ENCODE results near the gene CENPF. TPM values are rescaled to one million over a fixed set of nuclear protein-coding genes. Genes with fewer than 3 reads are reported as not detected.
A peak's percentile ranks its signal among the peaks of the same experiment; 100 is the strongest.

The CENPF gene
- total RNA-seq, 1 donor from 2014 or later = 1.5 TPM

DNA sequence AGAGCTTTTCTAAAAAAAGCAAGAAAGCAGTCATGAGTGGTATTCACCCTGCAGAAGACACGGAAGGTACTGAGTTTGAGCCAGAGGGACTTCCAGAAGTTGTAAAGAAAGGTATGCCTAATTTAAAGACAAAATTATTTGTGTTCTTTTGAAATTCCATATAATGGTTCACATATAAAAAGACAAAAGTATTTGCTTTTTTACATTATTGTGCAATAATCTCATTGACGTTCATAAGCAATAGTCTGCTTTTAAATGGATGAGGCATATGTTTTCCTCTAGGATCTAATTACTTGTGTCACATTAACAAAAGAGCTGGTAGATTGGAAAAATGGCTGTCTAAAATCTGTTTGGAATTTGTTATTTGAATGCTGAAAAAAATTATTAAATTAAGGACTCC lies 54.3 kb downstream of the CENPF start:
- no peaks in the 10 kb centered on the region for H3K36me3 ChIP-seq
- H3K27ac ChIP-seq = no peak overlapping the region
- no peaks in the 10 kb centered on the region for H3K4me1 ChIP-seq
- intact Hi-C loops (cut with DNase I) = no loop called here
- no peaks in the 10 kb centered on the region for H3K27me3 ChIP-seq
- DNase-seq (no peak), ATAC-seq (no peak)
- H3K4me3 ChIP-seq = no peak overlapping the region
- no peaks in the 10 kb centered on the region for H3K9me3 ChIP-seq
- TF ChIP-seq, protein P1, sequence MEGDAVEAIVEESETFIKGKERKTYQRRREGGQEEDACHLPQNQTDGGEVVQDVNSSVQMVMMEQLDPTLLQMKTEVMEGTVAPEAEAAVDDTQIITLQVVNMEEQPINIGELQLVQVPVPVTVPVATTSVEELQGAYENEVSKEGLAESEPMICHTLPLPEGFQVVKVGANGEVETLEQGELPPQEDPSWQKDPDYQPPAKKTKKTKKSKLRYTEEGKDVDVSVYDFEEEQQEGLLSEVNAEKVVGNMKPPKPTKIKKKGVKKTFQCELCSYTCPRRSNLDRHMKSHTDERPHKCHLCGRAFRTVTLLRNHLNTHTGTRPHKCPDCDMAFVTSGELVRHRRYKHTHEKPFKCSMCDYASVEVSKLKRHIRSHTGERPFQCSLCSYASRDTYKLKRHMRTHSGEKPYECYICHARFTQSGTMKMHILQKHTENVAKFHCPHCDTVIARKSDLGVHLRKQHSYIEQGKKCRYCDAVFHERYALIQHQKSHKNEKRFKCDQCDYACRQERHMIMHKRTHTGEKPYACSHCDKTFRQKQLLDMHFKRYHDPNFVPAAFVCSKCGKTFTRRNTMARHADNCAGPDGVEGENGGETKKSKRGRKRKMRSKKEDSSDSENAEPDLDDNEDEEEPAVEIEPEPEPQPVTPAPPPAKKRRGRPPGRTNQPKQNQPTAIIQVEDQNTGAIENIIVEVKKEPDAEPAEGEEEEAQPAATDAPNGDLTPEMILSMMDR (IDR thresholded peaks at IDR 0.05) = no peak

DNA sequence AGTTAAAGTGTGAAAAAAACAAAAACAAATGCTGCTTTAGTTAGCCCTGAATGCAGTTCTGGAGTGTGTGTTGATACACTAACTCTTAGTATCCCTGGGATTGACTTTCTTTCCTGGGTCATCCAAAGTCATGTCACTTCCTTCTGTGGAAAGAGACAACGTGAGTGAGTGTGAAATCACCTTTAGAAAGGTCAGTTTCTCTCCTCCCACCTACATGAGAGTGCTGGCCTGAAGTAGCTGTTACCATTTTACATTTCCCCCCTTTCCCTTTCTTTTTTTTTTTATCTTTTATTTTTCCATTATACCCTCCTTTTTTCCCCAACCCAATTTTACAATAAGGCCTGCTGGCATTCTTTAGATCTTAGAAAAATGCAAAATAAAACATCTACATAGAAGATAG lies 55.2 kb downstream of the CENPF start:
- Histone ChIP-seq H3K9me3 (no peaks in the 10 kb centered on the region), H3K36me3 (no peaks in the 10 kb centered on the region), H3K27ac (no peak overlapping the region), H3K27me3 (no peaks in the 10 kb centered on the region), H3K4me3 (no peak overlapping the region), H3K4me1 (no peaks in the 10 kb centered on the region)
- no peak for DNase-seq
- no peak for ATAC-seq
- TF ChIP-seq, protein P1 (IDR thresholded peaks at IDR 0.05) = no peak
- intact Hi-C loops (cut with DNase I) = no loop called here

DNA sequence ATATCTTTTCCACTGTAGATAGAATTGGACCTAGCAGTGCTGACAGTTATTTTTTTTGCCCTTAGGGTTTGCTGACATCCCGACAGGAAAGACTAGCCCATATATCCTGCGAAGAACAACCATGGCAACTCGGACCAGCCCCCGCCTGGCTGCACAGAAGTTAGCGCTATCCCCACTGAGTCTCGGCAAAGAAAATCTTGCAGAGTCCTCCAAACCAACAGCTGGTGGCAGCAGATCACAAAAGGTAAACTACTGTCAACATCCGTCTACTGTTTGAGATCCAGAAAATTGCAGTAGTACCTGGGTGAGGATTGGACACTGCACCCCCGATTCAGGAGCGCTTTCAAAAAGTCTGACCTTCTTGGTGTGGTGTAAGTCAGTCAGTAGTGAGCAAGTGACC lies 55.8 kb downstream of the CENPF start:
- no peaks in the 10 kb centered on the region for H3K4me1 ChIP-seq
- DNase-seq (no peak), ATAC-seq (no peak)
- TF ChIP-seq, protein P1 (IDR thresholded peaks at IDR 0.05) = no peak
- H3K27me3 ChIP-seq = no peaks in the 10 kb centered on the region
- intact Hi-C loops (cut with DNase I) = no loop called here
- no peaks in the 10 kb centered on the region for H3K9me3 ChIP-seq
- H3K4me3 ChIP-seq = no peak overlapping the region
- no peaks in the 10 kb centered on the region for H3K36me3 ChIP-seq
- H3K27ac ChIP-seq = no peak overlapping the region

DNA sequence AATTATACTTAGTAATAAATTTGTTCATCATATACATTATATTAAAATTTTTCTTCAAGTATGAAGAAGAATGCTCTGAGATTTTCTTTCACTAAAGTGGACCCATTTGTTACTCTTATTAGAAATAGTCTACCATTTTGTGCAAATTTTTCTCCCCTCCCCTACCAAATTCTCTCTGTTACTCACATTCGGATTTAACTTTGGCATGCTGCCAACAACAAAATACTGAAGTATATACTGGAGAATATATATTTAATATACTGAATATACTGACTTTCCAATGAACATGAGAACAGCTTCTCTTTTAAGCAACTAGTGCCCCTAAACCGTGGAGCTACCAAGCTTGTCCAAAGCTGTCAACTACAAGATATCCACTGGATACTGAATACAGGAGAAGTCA lies 57.2 kb downstream of the CENPF start:
- Histone ChIP-seq H3K27ac (no peak overlapping the region), H3K27me3 (no peaks in the 10 kb centered on the region), H3K9me3 (no peaks in the 10 kb centered on the region), H3K36me3 (no peaks in the 10 kb centered on the region), H3K4me1 (no peaks in the 10 kb centered on the region), H3K4me3 (no peak overlapping the region)
- ATAC-seq (no peak), DNase-seq (no peak)
- intact Hi-C loops (cut with DNase I) = no loop called here
- TF ChIP-seq, protein P1 (IDR thresholded peaks at IDR 0.05) = no peak

DNA sequence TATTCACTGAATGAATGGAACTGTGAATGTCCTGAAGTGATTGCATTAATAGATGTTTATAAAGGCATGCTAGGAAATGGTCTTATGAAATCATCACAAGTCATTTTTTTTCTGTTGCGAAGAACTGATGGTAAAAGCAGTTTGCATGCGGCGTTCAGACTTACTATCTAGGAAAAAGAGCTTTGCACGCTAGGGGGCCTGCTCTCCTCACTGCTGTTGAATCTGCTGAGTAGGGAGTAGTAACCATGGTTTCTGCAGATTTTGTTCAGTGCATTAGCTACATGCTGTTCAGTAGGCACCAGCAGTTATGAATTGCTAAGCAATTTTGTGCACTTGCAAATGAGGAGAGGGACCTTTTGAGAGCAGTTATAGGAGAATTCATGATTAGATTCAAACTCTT lies 57.9 kb downstream of the CENPF start:
- Histone ChIP-seq H3K9me3 (no peaks in the 10 kb centered on the region), H3K27me3 (no peaks in the 10 kb centered on the region), H3K36me3 (no peaks in the 10 kb centered on the region), H3K27ac (no peak overlapping the region), H3K4me1 (no peaks in the 10 kb centered on the region), H3K4me3 (no peak overlapping the region)
- TF ChIP-seq, protein P1 (IDR thresholded peaks at IDR 0.05) = peak; percentile 43
- intact Hi-C loops (cut with DNase I) = no loop called here
- ATAC-seq (peak; percentile 46), DNase-seq (no peak)

DNA sequence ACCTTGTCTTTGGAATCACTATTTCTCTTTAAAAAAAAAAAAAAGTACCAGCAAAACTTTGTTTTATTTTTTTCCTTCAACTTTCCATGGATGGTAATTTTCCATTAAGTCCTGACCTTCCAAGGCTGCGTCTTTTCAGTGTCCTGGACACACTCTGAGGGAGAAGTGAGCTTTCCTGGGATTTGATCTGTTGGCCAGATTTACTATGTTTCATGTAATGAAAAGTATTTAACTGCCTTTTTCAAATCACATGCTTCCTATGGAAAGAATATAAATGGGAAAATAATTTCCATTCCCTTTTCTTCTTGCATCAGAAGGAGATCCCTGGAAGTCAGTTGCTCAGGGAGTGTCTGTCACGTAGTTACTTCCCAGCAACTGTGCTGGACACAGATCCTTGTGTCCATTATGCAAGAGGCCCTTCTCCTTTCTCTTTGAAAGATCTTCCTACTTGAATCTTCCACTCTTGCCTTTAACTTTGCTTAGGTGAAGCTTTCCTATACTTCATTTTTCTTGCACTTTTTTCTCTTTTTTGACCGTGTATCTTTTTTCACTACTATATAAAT lies 59.3 kb downstream of the CENPF start:
- Histone ChIP-seq H3K9me3 (no peaks in the 10 kb centered on the region), H3K4me3 (no peak overlapping the region), H3K27me3 (no peaks in the 10 kb centered on the region), H3K4me1 (no peaks in the 10 kb centered on the region), H3K27ac (no peak overlapping the region), H3K36me3 (no peaks in the 10 kb centered on the region)
- intact Hi-C loops (cut with DNase I) = no loop called here
- DNase-seq (no peak), ATAC-seq (no peak)
- TF ChIP-seq, protein P1 (IDR thresholded peaks at IDR 0.05) = no peak
